Stomach (tissue), 9 donors: ENCODE measurements around the gene HEMGN. TPM values are rescaled to one million over a fixed set of nuclear protein-coding genes. Genes with fewer than 3 reads are reported as not detected.
"Not testable (repeated sequence)": the region's sequence is repeated elsewhere in the genome, so short reads cannot be mapped to it uniquely, and the experiment has no call there.

Source experiments
- DNase-seq, 2 donors: peaks; one replicate each; pipeline versions ENCODE4 v3.0.0 to v3.0.0-alpha.2; 2013 to 2019
- H3K27ac ChIP-seq, 5 donors: fragments of 200-600 bp in 4 of 5; sonication (generic) in 4 of 5; one replicate each; pipeline ENCODE4 v1.5.1; 2013 to 2019; ENCODE audit warnings: mild to moderate bottlenecking in 1 of 5, moderate library complexity in 1 of 5
- H3K27me3 ChIP-seq, 3 donors: fragments of 200-600 bp; sonication (generic); one replicate each; pipeline ENCODE4 v1.5.1; 2017 to 2019; ENCODE audit warnings: mixed run types in 1 of 3
- H3K36me3 ChIP-seq, 4 donors: fragments of 200-600 bp; sonication (generic); 1 replicate in 3 of 4; 2 replicates in 1 of 4; pipeline ENCODE4 v1.5.1; 2016 to 2019
- H3K4me1 ChIP-seq, 4 donors: fragments of 200-600 bp; sonication (generic); one replicate each; pipeline ENCODE4 v1.5.1; 2016 to 2019
- H3K4me3 ChIP-seq, 4 donors: fragments of 200-600 bp; sonication (generic) in 3 of 4; one replicate each; pipeline ENCODE4 v1.5.1; 2016 to 2019; ENCODE audit warnings: mild to moderate bottlenecking in 1 of 4
- H3K9me3 ChIP-seq, 4 donors: fragments of 200-600 bp; sonication (generic); one replicate each; pipeline ENCODE4 v1.5.1; 2016 to 2019
- EP300 ChIP-seq: sonication (generic); formaldehyde crosslinking; IDR thresholded peaks from one replicate; pipeline ENCODE4 v1.6.1; 2017; ENCODE audit warnings: antibody characterized with exemption
- POLR2A ChIP-seq, 4 donors: fragments of 450-650 bp; IDR thresholded peaks; one replicate each; pipeline ENCODE4 v1.6.1; 2016; ENCODE audit warnings: antibody characterized with exemption in 4 of 4, control low read depth in 2 of 4, mild to moderate bottlenecking in 1 of 4, moderate library complexity in 1 of 4
- POLR2AphosphoS5 ChIP-seq, 3 donors: sonication (generic); formaldehyde crosslinking; IDR thresholded peaks; one replicate each; pipeline ENCODE4 v1.6.1; 2016; ENCODE audit warnings: antibody characterized with exemption in 3 of 3
- WGBS, 5 donors: extraction: QIAGEN DNeasy Blood & Tissue Kit in 3 of 5; methylation state at CpG; one replicate each; pipeline versions ENCODE4 v1.1.5 to v1.1.7; 2013 to 2018; 5-methylcytosine and 5-hydroxymethylcytosine counted together
- intact Hi-C: fragments of 100-400 bp; cut with DNase I; formaldehyde crosslinking; loops from one replicate; pipeline ENCODE4 v1.15.1; 2023; ENCODE audit warnings: low total_unique reads
- polyA plus RNA-seq, 3 donors: library from polyadenylated mRNA; stranded (reverse); fragments of 200-250 nt; gene quantifications; one replicate each; pipeline ENCODE4 v1.2.3, GENCODE V29; 2013
- total RNA-seq, 5 donors: library from RNA; depleted of rRNA; stranded (reverse); fragments of >200 nt; gene quantifications; one replicate each; pipeline versions ENCODE4 v1.1.0 to v1.2.3, GENCODE V29; 2014 to 2016
- TF ChIP-seq, protein P1 (sequence below), 7 experiments: fragments of 450-650 bp in 4 of 7; fragments of 200-600 bp in 3 of 7; sonication (generic) in 3 of 7; IDR thresholded peaks; one replicate each; pipeline ENCODE4 v1.5.1; 2016 to 2019; ENCODE audit warnings: antibody characterized with exemption in 7 of 7, control low read depth in 2 of 7, mild to moderate bottlenecking in 1 of 7
- donor health status: healthy with polysubstance abuse.
- donor health status: Bipolar disorder and iron deficiency.
- donor health status: healthy.

Gene HEMGN
- total and polyA plus RNA-seq, 8 donors: 1.8 TPM; not detected in 7

DNA sequence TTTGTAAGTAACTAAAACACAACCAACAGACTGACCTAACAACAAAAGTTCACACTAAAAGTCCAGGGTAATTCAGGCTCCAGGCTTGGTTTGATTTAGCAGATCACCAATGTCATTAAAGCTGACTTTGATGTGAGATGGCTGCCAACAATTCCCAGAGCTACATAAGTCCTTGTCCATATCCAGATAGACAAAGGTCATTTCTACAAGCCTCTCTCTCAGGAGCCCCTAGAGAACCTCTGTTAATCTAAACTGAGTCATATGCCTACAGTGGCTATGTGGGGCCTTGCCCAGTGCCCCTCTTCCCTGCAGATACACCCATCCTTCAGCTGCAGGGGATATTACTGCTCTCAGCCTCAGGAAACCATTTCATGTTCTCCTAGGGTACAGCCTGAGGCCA is 26.9 kb upstream of the HEMGN start:
- Histone ChIP-seq H3K27ac (no peak overlapping the region), H3K4me1 (no peaks in the 10 kb centered on the region), H3K36me3 (no peaks in the 10 kb centered on the region), H3K27me3 (peaks cover 0 to 16% (median 0%) of the 10 kb centered on the region in 3 donors), H3K9me3 (no peaks in the 10 kb centered on the region), H3K4me3 (no peak overlapping the region)
- TF ChIP-seq POLR2A (IDR thresholded peaks at IDR 0.05): no peak
- TF ChIP-seq POLR2AphosphoS5 (IDR thresholded peaks at IDR 0.05): no peak
- TF ChIP-seq, protein P1, sequence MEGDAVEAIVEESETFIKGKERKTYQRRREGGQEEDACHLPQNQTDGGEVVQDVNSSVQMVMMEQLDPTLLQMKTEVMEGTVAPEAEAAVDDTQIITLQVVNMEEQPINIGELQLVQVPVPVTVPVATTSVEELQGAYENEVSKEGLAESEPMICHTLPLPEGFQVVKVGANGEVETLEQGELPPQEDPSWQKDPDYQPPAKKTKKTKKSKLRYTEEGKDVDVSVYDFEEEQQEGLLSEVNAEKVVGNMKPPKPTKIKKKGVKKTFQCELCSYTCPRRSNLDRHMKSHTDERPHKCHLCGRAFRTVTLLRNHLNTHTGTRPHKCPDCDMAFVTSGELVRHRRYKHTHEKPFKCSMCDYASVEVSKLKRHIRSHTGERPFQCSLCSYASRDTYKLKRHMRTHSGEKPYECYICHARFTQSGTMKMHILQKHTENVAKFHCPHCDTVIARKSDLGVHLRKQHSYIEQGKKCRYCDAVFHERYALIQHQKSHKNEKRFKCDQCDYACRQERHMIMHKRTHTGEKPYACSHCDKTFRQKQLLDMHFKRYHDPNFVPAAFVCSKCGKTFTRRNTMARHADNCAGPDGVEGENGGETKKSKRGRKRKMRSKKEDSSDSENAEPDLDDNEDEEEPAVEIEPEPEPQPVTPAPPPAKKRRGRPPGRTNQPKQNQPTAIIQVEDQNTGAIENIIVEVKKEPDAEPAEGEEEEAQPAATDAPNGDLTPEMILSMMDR (IDR thresholded peaks at IDR 0.05): no peak
- TF ChIP-seq EP300: no peak
- intact Hi-C loops: no loop called here
- DNase-seq: no peak

DNA sequence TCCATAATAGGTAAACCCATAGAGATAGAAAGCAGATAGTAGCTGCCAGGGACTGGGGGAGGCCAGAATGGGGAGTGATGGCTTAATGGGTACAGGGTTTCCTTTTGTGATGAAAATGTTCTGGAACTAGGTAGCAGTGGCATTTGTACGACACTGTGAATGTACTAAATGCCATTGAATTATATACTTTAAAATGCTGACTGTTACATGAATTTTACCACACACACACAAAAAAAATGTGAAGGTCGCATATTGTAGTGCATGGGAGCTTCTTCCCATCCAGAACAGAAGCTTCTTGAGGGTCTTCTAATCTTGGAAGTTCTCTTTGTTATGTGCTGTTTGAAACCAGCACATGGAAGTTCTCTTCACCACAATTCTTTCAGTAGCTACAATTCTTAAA is 25.3 kb upstream of the HEMGN start:
- Histone ChIP-seq H3K4me1 (no peaks in the 10 kb centered on the region), H3K4me3 (no peak overlapping the region), H3K9me3 (no peaks in the 10 kb centered on the region), H3K27me3 (peaks cover 0 to 16% (median 0%) of the 10 kb centered on the region in 3 donors), H3K36me3 (no peaks in the 10 kb centered on the region), H3K27ac (no peak overlapping the region)
- intact Hi-C loops: no loop called here
- WGBS, 5 donors: 76 to 87% (median 78%) methylated on average over 2 of the region's 2 CpGs
- no peak for TF ChIP-seq POLR2A (IDR thresholded peaks at IDR 0.05)
- DNase-seq: no peak

DNA sequence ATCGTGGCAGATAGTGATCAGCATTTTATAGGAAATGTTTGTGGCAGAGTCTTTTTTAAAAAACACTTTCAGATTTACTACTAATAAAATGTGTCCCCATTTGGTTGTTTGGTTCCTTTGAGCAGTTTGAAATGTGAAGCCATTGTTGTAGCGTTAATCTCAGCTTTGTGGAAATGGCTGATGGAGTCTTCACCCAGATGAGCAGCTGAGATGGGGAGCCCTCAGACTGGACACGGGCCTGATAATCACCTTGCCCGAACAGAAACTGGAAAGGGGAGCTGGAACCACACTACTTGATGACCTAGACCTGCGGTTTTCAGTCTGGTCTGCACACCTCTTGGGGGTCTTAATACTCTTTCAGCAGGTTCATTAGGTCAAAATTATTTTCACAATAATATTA is 24.6 kb upstream of the HEMGN start:
- Histone ChIP-seq H3K36me3 (no peaks in the 10 kb centered on the region), H3K27me3 (peaks cover 0 to 14% (median 0%) of the 10 kb centered on the region in 3 donors), H3K27ac (no peak overlapping the region), H3K4me3 (no peak overlapping the region), H3K9me3 (no peaks in the 10 kb centered on the region), H3K4me1 (no peaks in the 10 kb centered on the region)
- intact Hi-C loops: no loop called here
- TF ChIP-seq POLR2AphosphoS5 (IDR thresholded peaks at IDR 0.05) (no peak), EP300 (no peak), POLR2A (IDR thresholded peaks at IDR 0.05) (no peak)
- TF ChIP-seq, protein P1 (IDR thresholded peaks at IDR 0.05): no peak
- DNase-seq: no peak
- 82 to 91% (median 89%) methylated on average over 5 of the region's 5 CpGs for WGBS, 5 donors

DNA sequence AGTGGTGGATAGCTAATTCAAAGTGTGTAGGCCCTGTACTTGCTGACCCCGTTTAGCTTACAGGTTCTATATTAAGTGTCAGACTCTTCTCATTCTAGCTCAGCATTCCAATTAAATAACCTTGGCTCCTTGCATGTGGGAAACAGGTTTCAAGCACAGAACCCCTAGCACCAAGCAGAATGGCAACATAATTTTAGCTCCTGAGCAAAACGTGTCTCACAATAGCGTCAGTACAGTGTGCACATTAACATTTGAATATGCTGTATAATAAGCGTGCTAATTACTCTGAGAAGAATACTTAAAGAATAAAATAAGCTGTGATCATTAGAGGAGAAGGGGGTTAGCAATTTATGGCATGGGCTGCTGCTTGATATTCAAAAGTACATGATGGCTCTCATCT is 24.2 kb upstream of the HEMGN start:
- H3K4me3 ChIP-seq: no peak overlapping the region
- intact Hi-C loops: no loop called here

DNA sequence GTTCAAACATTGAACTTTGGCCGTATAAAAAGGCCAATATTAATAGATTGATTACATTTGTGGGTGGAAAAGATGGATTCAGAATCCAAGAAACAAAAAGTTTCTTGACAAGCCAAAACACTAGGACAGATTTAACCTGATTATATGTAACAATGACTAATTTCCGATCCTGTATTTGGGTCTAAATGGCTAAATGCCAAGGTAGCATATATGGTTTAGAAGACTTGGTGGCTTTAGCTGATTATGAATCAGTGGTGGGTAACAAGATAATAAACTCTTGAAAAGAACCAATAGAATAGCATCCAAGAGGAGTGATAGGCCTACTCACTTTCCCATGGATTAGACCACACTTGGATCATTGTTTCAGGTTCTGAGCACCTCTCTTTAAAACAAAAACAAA is 23.4 kb upstream of the HEMGN start:
- no peaks in the 10 kb centered on the region for H3K4me1 ChIP-seq
- TF ChIP-seq EP300 (no peak), POLR2AphosphoS5 (IDR thresholded peaks at IDR 0.05) (no peak), POLR2A (IDR thresholded peaks at IDR 0.05) (no peak)
- TF ChIP-seq, protein P1 (IDR thresholded peaks at IDR 0.05): no peak
- 72 to 78% (median 77%) methylated on average over 2 of the region's 2 CpGs for WGBS, 5 donors
- intact Hi-C loops: no loop called here
- H3K36me3 ChIP-seq: no peaks in the 10 kb centered on the region
- no peak overlapping the region for H3K27ac ChIP-seq
- H3K27me3 ChIP-seq: peaks cover 0 to 2% (median 0%) of the 10 kb centered on the region in 3 donors
- H3K4me3 ChIP-seq: no peak overlapping the region
- DNase-seq: no peak
- H3K9me3 ChIP-seq: no peaks in the 10 kb centered on the region

More for the DNA sequence above, 24.2 kb upstream of the HEMGN start:
- no peak overlapping the region for H3K27ac ChIP-seq
- no peaks in the 10 kb centered on the region for H3K36me3 ChIP-seq
- H3K9me3 ChIP-seq: no peaks in the 10 kb centered on the region
- H3K27me3 ChIP-seq: peaks cover 0 to 10% (median 0%) of the 10 kb centered on the region in 3 donors
- no peaks in the 10 kb centered on the region for H3K4me1 ChIP-seq
- no peak for TF ChIP-seq POLR2AphosphoS5 (IDR thresholded peaks at IDR 0.05)
- TF ChIP-seq POLR2A (IDR thresholded peaks at IDR 0.05): no peak
- TF ChIP-seq EP300: no peak
- TF ChIP-seq, protein P1 (IDR thresholded peaks at IDR 0.05): no peak
- no peak for DNase-seq
- 74 to 82% (median 75%) methylated on average over 4 of the region's 4 CpGs for WGBS, 5 donors

DNA sequence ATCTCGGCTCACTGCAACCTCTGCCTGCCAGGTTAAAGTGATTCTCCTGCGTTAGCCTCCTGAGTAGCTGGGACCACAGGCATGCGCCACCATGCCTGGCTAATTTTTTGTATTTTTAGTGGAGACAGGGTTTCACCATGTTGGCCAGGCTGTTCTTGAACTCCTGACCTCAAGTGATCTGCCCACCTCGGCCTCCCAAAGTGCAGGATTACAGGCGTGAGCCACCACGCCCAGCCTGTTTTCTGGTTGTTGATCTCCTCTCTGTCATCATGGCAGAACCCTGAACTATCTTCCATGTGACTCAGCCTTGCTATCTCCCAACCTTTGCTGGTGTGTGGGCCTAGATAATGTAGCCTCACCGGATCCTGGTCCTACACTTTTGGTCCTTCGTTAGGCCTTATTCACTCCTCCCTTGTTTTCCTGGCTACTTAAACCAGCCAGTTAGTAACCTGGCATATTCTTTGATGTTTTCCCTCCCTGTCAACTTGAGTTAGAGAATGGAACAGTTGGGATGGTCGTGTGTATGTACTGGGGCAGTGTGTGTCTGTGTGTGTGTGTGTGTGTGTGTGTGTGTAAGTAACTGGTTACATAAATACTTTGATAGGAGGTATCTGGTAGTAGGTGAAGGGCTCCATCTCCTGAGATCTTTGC is 22.8 kb upstream of the HEMGN start:
- intact Hi-C loops, H3K27ac ChIP-seq, H3K4me1 ChIP-seq, H3K36me3 ChIP-seq, H3K9me3 ChIP-seq, DNase-seq, H3K27me3 ChIP-seq, H3K4me3 ChIP-seq: not testable (repeated sequence)
- 78 to 89% (median 83%) methylated on average over 9 of the region's 9 CpGs for WGBS, 5 donors
